GM10248 (cell line): Measurements from ENCODE around the gene RDH16.
"Not testable (repeated sequence)": the region's sequence is repeated elsewhere in the genome, so short reads cannot be mapped to it uniquely, and the experiment has no call there.

Experiments used
- CTCF ChIA-PET: fragments of 300-600 bp; sonication (Branson Sonifier 250); formaldehyde crosslinking; extraction: SDS; loops from one replicate; lab custom pipeline; 2021; ENCODE audit warnings: antibody characterized with exemption; lab: Yijun Ruan, JAX
- POLR2A ChIA-PET: fragments of 350-650 bp; sonication (Branson Sonifier 250); formaldehyde crosslinking; extraction: SDS; loops from one replicate; lab custom pipeline; 2020; ENCODE audit warnings: antibody characterized with exemption; lab: Yijun Ruan, JAX
- DNase-seq: peaks from one replicate; pipeline ENCODE4 v3.0.0; 2012; ENCODE audit errors: extremely low spot score
- TF ChIP-seq, protein P1 (sequence below): IDR thresholded peaks from 2 replicates; pipeline ENCODE4 v1.5.1; 2012; ENCODE audit warnings: mild to moderate bottlenecking, low read depth; ENCODE audit errors: extremely low read depth, missing control alignments, control extremely low read depth

RDH16 gene

DNA sequence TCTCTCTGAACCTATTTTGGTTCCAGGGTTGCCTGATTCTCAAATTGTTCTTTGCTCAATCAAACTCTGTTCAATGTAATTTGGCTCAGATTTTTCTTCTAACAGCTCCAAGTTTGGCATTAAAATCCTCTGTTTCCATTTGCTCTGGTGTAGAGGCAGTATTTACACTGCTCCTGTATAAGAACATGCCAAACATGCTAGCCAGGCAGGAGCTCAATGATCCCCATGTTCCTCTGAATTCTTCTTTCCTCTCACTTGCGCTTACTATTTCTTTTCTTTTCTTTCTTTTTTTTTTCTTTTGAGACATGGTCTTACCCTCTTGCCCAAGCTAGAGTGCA lies 40.4 kb downstream of the RDH16 start:
- DNase-seq = no peak
- ChIA-PET POLR2A (no interaction called here), CTCF (no interaction called here)
- TF ChIP-seq, protein P1, sequence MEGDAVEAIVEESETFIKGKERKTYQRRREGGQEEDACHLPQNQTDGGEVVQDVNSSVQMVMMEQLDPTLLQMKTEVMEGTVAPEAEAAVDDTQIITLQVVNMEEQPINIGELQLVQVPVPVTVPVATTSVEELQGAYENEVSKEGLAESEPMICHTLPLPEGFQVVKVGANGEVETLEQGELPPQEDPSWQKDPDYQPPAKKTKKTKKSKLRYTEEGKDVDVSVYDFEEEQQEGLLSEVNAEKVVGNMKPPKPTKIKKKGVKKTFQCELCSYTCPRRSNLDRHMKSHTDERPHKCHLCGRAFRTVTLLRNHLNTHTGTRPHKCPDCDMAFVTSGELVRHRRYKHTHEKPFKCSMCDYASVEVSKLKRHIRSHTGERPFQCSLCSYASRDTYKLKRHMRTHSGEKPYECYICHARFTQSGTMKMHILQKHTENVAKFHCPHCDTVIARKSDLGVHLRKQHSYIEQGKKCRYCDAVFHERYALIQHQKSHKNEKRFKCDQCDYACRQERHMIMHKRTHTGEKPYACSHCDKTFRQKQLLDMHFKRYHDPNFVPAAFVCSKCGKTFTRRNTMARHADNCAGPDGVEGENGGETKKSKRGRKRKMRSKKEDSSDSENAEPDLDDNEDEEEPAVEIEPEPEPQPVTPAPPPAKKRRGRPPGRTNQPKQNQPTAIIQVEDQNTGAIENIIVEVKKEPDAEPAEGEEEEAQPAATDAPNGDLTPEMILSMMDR = no peak

DNA sequence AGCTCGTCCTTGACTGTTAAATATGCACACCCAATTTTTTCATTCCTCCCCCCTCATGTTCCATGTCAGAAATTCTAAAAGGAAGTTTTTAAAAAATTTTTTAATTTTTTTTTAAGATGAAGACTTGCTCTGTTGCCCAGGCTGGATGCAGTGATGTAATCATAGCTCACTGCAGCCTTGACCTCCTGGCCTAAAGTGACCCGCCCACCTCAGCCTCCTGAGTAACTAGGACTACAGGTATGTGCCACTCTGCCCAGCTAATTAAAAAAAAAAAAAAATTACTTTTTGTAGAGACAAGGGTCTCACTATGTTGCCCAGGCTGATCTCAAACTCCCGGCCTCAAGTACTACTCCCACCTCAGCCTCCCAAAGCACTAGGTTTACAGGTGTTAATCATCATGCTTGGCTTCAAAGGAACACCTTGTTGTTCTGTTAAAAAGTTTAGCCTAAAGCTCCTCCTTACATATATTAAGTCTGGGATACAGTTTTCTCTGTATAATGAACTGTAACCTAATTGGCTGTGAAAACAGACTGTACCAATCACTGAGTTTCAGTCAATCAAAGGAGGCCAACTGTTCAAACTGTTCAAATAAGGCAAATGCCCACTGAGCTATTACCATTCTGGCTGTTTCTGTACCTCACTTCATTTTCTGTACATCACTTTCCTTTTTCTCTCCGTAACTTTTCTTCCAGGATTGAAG lies 41.0 kb downstream of the RDH16 start:
- TF ChIP-seq, protein P1 = no peak
- ChIA-PET POLR2A (no interaction called here), CTCF (interaction anchor here (1.1 kb wide), 1 partner anchor 45 kb away, joined by 3 read pairs; no protein-coding TSS in a partner anchor)
- DNase-seq = no peak

DNA sequence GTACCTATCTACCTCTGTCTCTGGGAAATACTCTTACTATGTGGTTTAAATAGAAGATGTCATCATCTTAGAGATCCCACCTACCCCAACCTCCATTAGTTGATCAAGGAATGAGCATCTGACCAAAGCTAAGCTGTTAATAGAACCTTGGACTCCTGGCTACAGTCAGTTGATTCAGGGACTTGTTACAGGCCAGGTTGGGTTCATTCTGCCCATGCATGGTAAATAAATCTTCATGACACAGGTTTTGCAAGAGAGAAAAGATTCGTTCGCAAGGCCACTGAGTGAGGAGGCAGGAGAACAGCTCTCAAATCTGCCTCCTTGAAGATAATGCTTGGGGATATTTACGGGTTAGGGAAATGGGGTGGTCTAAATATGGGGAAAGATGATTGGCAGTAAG lies 42.7 kb downstream of the RDH16 start:
- TF ChIP-seq, protein P1 = no peak
- ChIA-PET POLR2A (no interaction called here), CTCF (no interaction called here)
- DNase-seq = no peak

DNA sequence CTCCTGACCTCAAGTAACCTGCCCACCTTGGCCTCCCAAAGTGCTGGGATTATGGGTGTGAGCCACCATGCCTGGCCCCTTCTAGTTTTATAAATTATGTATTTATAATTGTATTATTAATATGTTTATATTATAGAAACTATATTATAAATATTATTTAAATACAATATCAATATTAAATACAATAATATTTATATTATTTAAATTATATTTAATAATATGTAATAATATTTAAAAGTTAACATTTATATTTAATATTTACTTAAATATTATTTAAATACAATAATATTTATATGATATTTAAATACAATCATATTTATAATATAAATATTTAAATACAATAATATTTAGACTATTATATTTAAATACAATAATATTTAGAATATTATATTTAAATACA lies 43.2 kb downstream of the RDH16 start:
- DNase-seq = no peak
- TF ChIP-seq, protein P1 = no peak
- CTCF ChIA-PET = no interaction called here
- POLR2A ChIA-PET = no interaction called here

DNA sequence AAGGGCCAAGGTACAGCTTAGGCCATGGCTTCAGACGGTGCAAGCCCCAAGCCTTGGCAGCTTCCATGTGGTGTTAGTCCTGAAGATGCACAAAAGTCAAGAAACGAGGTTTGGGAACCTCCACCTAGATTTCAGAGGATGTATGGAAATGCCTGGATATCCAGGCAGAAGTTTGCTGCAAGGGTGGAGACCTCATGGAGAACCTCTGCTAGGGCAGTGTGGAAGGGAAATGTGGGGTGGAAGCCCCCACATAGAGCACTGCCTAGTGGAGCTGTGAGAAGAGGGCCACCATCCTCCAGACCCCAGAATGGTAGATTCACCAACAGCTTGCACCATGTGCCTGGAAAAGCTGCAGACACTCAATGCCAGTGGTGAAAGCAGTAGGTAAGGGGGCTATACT lies 48.0 kb downstream of the RDH16 start:
- POLR2A ChIA-PET, CTCF ChIA-PET: not testable (repeated sequence)

DNA sequence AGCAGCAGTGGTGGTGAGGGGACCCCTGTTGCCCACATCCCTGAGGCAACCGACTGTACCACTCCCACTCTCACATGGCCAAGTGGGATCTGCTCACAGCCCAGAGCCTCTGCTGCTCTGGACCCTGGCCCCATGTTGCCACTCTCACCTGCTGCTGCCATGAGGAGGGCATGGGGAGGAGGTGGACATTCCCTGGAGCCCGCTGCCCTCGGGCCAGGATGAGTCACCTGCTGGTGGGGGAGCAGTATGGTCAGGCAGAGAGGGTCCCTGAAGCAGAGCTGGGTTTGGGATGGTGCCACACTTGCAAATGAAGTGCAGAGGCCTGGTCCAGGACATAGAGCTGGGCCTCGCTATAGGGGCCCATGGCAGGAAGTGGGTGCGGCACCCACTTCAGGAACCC lies 49.3 kb downstream of the RDH16 start:
- ChIA-PET POLR2A (no interaction called here), CTCF (no interaction called here)
- DNase-seq = no peak
- TF ChIP-seq, protein P1 = no peak

More for the DNA sequence above, 48.0 kb downstream of the RDH16 start:
- not testable (repeated sequence) for DNase-seq

DNA sequence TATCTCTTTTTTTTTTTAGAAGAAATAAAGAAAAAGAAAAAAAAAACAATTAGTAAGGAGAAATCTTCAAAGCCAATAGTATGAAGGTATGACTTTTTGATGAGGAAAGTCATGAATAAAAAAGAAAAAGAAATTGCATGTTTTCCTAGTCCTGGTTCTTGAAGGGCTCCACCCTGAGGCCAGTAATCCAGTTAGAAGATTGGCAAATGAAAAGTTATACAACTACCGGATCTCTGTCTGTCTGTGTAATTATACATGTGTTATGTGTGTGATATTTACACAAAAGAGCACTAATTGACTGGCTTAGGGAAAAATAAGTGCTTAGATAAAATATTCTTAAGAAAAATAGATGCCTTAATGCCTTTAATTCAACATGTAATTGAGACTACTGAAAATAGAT lies 51.6 kb downstream of the RDH16 start:
- ChIA-PET CTCF (no interaction called here), POLR2A (no interaction called here)
- TF ChIP-seq, protein P1 = no peak
- DNase-seq = no peak
